Nephron (organoid): ENCODE data around the gene RELN.

Source experiments
- H3K27ac Mint-ChIP-seq, 3 experiments: 2 replicates each; pipeline ENCODE4 v1.8.0; 2020; ENCODE audit warnings: mixed read lengths in 3 of 3, mild to moderate bottlenecking in 2 of 3, moderate library complexity in 1 of 3
- H3K27me3 Mint-ChIP-seq: 2 replicates; pipeline ENCODE4 v1.8.0; 2021; ENCODE audit warnings: low read depth, mild to moderate bottlenecking, moderate library complexity, mixed read lengths
- H3K36me3 Mint-ChIP-seq: 2 replicates; pipeline ENCODE4 v1.8.0; 2020; ENCODE audit warnings: low read depth, mixed read lengths
- H3K4me1 Mint-ChIP-seq: 2 replicates; pipeline ENCODE4 v1.8.0; 2020; ENCODE audit warnings: mixed read lengths
- H3K4me3 Mint-ChIP-seq, 3 experiments: 2 replicates each; pipeline ENCODE4 v1.8.0; 2020; ENCODE audit warnings: mild to moderate bottlenecking in 3 of 3, mixed read lengths in 3 of 3, moderate library complexity in 2 of 3
- H3K9me3 Mint-ChIP-seq: 2 replicates; pipeline ENCODE4 v1.8.0; 2020; ENCODE audit warnings: mixed read lengths
- TF ChIP-seq, protein P1 (sequence below), 3 experiments: fragments of 200-600 bp; sonication (generic); IDR thresholded peaks; one replicate each; pipeline ENCODE4 v1.5.0; 2021; ENCODE audit warnings: antibody characterized with exemption in 3 of 3; ENCODE audit not compliant: unreplicated experiment in 3 of 3

The RELN gene

DNA sequence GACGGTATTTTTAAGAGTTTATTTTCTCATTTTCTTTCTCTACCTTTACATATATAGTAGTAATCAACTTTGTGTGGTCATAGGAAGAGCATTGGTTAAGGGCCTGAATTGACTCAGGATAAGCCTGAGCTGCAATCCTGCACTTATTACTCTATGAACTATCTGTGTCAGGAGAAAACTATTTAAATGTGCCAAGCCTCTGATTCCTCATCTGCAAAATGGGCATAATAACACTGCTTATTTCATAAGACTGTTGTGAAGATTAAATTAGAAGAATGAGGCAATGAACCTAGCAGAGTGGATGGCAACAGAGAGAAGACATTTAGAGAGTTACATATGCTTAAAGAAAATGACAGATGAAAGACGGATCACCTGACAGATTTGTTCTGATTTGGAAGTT lies 175.5 kb downstream of the RELN start:
- no peaks in the 10 kb centered on the region for H3K36me3 Mint-ChIP-seq
- H3K27ac Mint-ChIP-seq: no peak overlapping the region
- no peaks in the 10 kb centered on the region for H3K27me3 Mint-ChIP-seq
- H3K4me3 Mint-ChIP-seq: no peak overlapping the region
- H3K9me3 Mint-ChIP-seq: no peaks in the 10 kb centered on the region
- TF ChIP-seq, protein P1, sequence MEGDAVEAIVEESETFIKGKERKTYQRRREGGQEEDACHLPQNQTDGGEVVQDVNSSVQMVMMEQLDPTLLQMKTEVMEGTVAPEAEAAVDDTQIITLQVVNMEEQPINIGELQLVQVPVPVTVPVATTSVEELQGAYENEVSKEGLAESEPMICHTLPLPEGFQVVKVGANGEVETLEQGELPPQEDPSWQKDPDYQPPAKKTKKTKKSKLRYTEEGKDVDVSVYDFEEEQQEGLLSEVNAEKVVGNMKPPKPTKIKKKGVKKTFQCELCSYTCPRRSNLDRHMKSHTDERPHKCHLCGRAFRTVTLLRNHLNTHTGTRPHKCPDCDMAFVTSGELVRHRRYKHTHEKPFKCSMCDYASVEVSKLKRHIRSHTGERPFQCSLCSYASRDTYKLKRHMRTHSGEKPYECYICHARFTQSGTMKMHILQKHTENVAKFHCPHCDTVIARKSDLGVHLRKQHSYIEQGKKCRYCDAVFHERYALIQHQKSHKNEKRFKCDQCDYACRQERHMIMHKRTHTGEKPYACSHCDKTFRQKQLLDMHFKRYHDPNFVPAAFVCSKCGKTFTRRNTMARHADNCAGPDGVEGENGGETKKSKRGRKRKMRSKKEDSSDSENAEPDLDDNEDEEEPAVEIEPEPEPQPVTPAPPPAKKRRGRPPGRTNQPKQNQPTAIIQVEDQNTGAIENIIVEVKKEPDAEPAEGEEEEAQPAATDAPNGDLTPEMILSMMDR (IDR thresholded peaks at IDR 0.05; ENCODE audit: unreplicated experiment in 3 of 3): no peak
- peaks cover 4% of the 10 kb centered on the region for H3K4me1 Mint-ChIP-seq

DNA sequence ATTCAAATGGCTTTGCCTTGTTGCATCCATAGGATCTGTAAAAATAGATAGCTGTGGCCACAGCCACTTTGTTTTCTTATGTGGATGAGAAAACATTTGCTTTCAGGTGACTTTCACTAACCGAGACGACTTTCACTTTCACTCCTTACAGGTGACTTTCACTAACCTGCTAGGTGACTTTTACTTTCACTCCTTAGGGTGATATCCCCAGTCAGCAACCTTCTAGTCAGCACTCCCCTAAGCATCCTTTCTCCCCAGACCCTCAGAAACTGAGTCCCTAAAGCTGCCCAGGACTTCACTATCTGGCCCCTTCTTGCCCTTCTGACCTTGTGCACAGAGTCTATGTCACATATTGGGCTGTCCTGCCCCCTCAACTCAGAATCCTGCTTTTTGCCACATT lies 177.5 kb downstream of the RELN start:
- Mint-ChIP-seq H3K9me3 (no peaks in the 10 kb centered on the region), H3K27ac (peak overlapping the region in 1 of 3 experiments; percentile 70), H3K4me3 (no peak overlapping the region), H3K4me1 (peaks cover 4% of the 10 kb centered on the region), H3K27me3 (no peaks in the 10 kb centered on the region), H3K36me3 (no peaks in the 10 kb centered on the region)
- TF ChIP-seq, protein P1 (IDR thresholded peaks at IDR 0.05; ENCODE audit: unreplicated experiment in 3 of 3): no peak

DNA sequence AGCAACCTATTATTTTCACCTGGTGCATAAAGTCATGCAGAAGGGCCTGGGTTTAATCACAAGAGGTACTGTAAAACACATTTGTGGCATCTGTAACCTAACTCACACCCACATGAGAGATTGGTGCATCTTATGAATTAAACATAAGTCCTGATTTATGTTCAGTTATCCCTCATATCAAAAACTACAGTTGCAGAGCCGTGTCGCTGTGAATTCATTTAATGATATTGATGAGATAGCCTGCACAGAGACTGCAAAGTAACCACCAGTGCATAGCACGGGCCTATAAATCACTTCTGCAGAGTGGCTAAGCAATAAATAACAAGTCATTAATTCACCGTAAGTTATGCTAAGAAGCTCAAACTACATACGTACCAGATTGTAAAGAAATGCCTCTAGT lies 178.2 kb downstream of the RELN start:
- no peaks in the 10 kb centered on the region for H3K36me3 Mint-ChIP-seq
- H3K27ac Mint-ChIP-seq: peak overlapping the region in 1 of 3 experiments; percentile 70
- TF ChIP-seq, protein P1 (IDR thresholded peaks at IDR 0.05; ENCODE audit: unreplicated experiment in 3 of 3): no peak
- H3K27me3 Mint-ChIP-seq: no peaks in the 10 kb centered on the region
- no peak overlapping the region for H3K4me3 Mint-ChIP-seq
- H3K4me1 Mint-ChIP-seq: peaks cover 4% of the 10 kb centered on the region
- H3K9me3 Mint-ChIP-seq: no peaks in the 10 kb centered on the region

DNA sequence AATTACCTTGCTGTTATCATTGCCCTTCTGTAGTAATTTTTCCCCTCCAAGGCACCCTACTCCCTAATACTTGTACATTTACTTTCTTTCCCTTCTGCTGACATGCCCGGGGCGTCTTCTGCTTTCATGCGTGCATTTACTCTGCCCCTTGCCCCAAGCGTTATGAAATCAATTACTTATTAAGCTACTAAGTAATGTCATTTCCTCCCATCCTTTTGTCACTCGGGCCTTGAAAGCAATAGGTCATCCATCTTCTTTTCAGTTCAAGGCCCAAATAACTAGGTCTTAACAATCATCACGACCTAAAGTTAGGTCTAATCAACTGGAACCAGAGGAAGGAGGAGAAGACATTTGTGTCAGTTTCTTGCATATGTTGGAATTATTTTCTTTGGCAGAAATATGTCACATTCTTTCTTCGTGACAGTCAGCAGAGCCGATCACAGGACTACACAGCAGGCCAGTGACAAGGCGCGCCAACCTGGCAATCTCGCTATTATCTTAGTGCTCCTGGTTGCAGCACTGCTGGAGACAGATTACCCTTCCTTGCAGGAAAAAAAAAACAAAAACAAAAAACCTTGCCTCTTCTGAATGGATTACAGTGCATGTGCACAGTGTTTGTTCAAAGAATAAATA lies 179.2 kb downstream of the RELN start:
- Mint-ChIP-seq H3K36me3 (no peaks in the 10 kb centered on the region), H3K4me1 (peaks cover 4% of the 10 kb centered on the region), H3K9me3 (no peaks in the 10 kb centered on the region), H3K4me3 (peak overlapping the region in 1 of 3 experiments; percentile 16), H3K27me3 (no peaks in the 10 kb centered on the region), H3K27ac (peak overlapping the region; percentile 63 to 95 (median 74))
- TF ChIP-seq, protein P1 (IDR thresholded peaks at IDR 0.05; ENCODE audit: unreplicated experiment in 3 of 3): no peak

DNA sequence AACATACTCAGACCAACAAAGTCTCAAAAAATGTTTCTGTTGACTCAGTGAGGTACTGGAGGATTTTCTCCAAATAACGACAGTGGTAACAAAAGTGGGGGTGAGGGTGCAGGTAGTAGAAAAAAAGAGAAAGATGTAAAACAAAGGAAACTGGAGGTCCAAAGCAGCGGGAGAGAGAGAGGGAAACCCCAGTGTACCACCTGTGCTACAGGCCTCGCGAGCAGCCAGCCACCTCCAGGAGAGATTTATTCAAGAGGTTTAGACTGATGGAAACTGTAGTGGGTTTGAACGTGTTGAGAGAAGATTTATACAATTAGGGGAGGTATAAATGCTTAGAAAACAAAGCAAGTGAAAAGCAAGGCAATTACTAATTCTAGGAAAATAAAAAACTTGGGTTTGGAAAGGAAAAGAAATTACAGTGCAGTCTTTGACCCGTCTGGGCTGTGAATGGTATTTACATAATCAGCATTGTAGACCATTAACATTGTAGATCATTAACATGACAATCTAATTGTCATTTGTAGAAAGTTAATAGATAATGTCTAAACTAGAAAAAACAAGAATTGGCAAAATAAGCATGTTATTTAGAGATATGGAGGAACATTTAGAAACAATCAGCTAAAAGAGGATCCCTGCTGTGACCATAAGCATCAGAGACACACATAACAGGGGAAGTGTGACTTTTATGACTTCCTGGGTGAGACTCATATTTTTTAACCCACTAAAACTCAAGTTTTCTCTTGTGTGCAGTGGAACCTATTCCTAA lies 180.0 kb downstream of the RELN start:
- no peaks in the 10 kb centered on the region for H3K9me3 Mint-ChIP-seq
- no peaks in the 10 kb centered on the region for H3K27me3 Mint-ChIP-seq
- peak overlapping the region; percentile 42 to 95 (median 74) for H3K27ac Mint-ChIP-seq
- TF ChIP-seq, protein P1 (IDR thresholded peaks at IDR 0.05; ENCODE audit: unreplicated experiment in 3 of 3): no peak
- H3K4me3 Mint-ChIP-seq: no peak overlapping the region
- H3K4me1 Mint-ChIP-seq: peaks cover 4% of the 10 kb centered on the region
- H3K36me3 Mint-ChIP-seq: no peaks in the 10 kb centered on the region
